Peyer's patch (tissue), 4 donors: ENCODE data around the gene FOXQ1. TPM values are rescaled to one million over a fixed set of nuclear protein-coding genes. Genes with fewer than 3 reads are reported as not detected.
A peak's percentile ranks its signal among the peaks of the same experiment; 100 is the strongest.

Experiments used
- DNase-seq, 3 donors: peaks; one replicate each; pipeline ENCODE4 v3.0.0-alpha.2; 2017 to 2019
- H3K27ac ChIP-seq, 4 donors: fragments of 200-600 bp; sonication (generic); one replicate each; pipeline ENCODE4 v1.5.1; 2016 to 2019
- H3K27me3 ChIP-seq, 2 donors: fragments of 200-600 bp; sonication (generic); one replicate each; pipeline ENCODE4 v1.5.1; 2019
- H3K36me3 ChIP-seq, 3 donors: fragments of 200-600 bp; sonication (generic); one replicate each; pipeline ENCODE4 v1.5.1; 2016 to 2019
- H3K4me1 ChIP-seq, 4 donors: fragments of 200-600 bp; sonication (generic); one replicate each; pipeline ENCODE4 v1.5.1; 2016 to 2019
- H3K4me3 ChIP-seq, 4 donors: fragments of 200-600 bp; sonication (generic); 1 replicate in 3 of 4; 2 replicates in 1 of 4; pipeline ENCODE4 v1.5.1; 2016 to 2019; ENCODE audit warnings: mild to moderate bottlenecking in 1 of 4
- H3K9me3 ChIP-seq, 4 donors: fragments of 200-600 bp; sonication (generic); one replicate each; pipeline ENCODE4 v1.5.1; 2016 to 2019; ENCODE audit warnings: mild to moderate bottlenecking in 1 of 4
- CTCF ChIP-seq, 6 experiments: fragments of 450-650 bp in 4 of 6; fragments of 200-600 bp in 2 of 6; sonication (generic) in 1 of 6; IDR thresholded peaks; one replicate each; pipeline ENCODE4 v1.5.1; 2017 to 2019; ENCODE audit warnings: antibody characterized with exemption in 6 of 6, mild to moderate bottlenecking in 3 of 6, moderate library complexity in 1 of 6
- POLR2A ChIP-seq, 2 donors: fragments of 450-650 bp; IDR thresholded peaks; one replicate each; pipeline ENCODE4 v1.5.1; 2017; ENCODE audit warnings: antibody characterized with exemption in 2 of 2, mild to moderate bottlenecking in 2 of 2, moderate library complexity in 2 of 2
- total RNA-seq, 4 donors: library from RNA; depleted of rRNA; stranded (reverse); fragments of >200 nt; gene quantifications; one replicate each; pipeline ENCODE4 v1.1.0, GENCODE V29; 2016

The FOXQ1 gene
- not detected for total RNA-seq

GRCh38 chr6:1311400-1312202, at the start of gene FOXQ1:
Gene FOXQ1, plus strand, starts transcription at chr6:1312098. Its CDS starts 607 bp downstream, at chr6:1312705.
- DNase-seq, result peak in 2 of 3 donors; percentile 57 to 70
- Histone ChIP-seq H3K9me3 (no peaks in the 10 kb centered on the region), H3K27me3 (peaks cover 0 to 25% of the 10 kb centered on the region in 2 donors), H3K4me1 (peaks cover 0 to 27% (median 6%) of the 10 kb centered on the region in 4 donors), H3K36me3 (no peaks in the 10 kb centered on the region), H3K27ac (peak within 1 kb of the TSS in 3 of 4 donors; percentile 15 to 35 (median 17)), H3K4me3 (peak within 1 kb of the TSS; percentile 12 to 58 (median 36))
- TF ChIP-seq POLR2A (IDR thresholded peaks at IDR 0.05) (no peak), CTCF (IDR thresholded peaks at IDR 0.05) (no peak)

GRCh38 chr6:1262704-1263038, 49.2 kb upstream of the FOXQ1 start:
- no peak for DNase-seq
- no peak overlapping the region for H3K4me3 ChIP-seq
- no peaks in the 10 kb centered on the region for H3K9me3 ChIP-seq
- H3K27me3 ChIP-seq, result no peaks in the 10 kb centered on the region
- no peaks in the 10 kb centered on the region for H3K4me1 ChIP-seq
- TF ChIP-seq POLR2A (IDR thresholded peaks at IDR 0.05) (no peak), CTCF (IDR thresholded peaks at IDR 0.05) (no peak)
- H3K27ac ChIP-seq, result no peak overlapping the region
- no peaks in the 10 kb centered on the region for H3K36me3 ChIP-seq

GRCh38 chr6:1263039-1263849, 48.7 kb upstream of the FOXQ1 start:
- TF ChIP-seq CTCF (IDR thresholded peaks at IDR 0.05), result no peak
- TF ChIP-seq POLR2A (IDR thresholded peaks at IDR 0.05), result no peak
- H3K4me1 ChIP-seq, result no peaks in the 10 kb centered on the region
- no peak for DNase-seq
- no peaks in the 10 kb centered on the region for H3K9me3 ChIP-seq
- no peak overlapping the region for H3K27ac ChIP-seq
- no peaks in the 10 kb centered on the region for H3K27me3 ChIP-seq
- no peaks in the 10 kb centered on the region for H3K36me3 ChIP-seq
- no peak overlapping the region for H3K4me3 ChIP-seq

- H3K27me3 ChIP-seq, result no peaks in the 10 kb centered on the region
- TF ChIP-seq CTCF (IDR thresholded peaks at IDR 0.05) (no peak), POLR2A (IDR thresholded peaks at IDR 0.05) (no peak)
- H3K4me3 ChIP-seq, result no peak overlapping the region
- H3K27ac ChIP-seq, result no peak overlapping the region
- H3K36me3 ChIP-seq, result no peaks in the 10 kb centered on the region
- DNase-seq, result no peak
- H3K4me1 ChIP-seq, result no peaks in the 10 kb centered on the region
- H3K9me3 ChIP-seq, result no peaks in the 10 kb centered on the region
These were observed 48.0 kb upstream of the FOXQ1 start for GRCh38 chr6:1263850-1264377.

- TF ChIP-seq POLR2A (IDR thresholded peaks at IDR 0.05), result no peak
- TF ChIP-seq CTCF (IDR thresholded peaks at IDR 0.05), result no peak
- no peak overlapping the region for H3K4me3 ChIP-seq
- no peaks in the 10 kb centered on the region for H3K9me3 ChIP-seq
- no peaks in the 10 kb centered on the region for H3K4me1 ChIP-seq
- no peak overlapping the region for H3K27ac ChIP-seq
- no peaks in the 10 kb centered on the region for H3K36me3 ChIP-seq
- DNase-seq, result no peak
- no peaks in the 10 kb centered on the region for H3K27me3 ChIP-seq
These were observed 47.1 kb upstream of the FOXQ1 start for GRCh38 chr6:1264619-1265445.
